WERI-Rb-1 (cell line): ENCODE results near the gene TMEM131L.
"Not testable (repeated sequence)": the region's sequence is repeated elsewhere in the genome, so short reads cannot be mapped to it uniquely, and the experiment has no call there.

Experiments used
- DNase-seq: peaks from one replicate; pipeline ENCODE4 v3.0.0-alpha.2; 2020
- H3K27ac ChIP-seq: fragments of 250-450 bp; sonication (Bioruptor Pico); 2 replicates; pipeline ENCODE4 v1.5.1; 2020; ENCODE audit warnings: mild to moderate bottlenecking, moderate library complexity
- H3K27me3 ChIP-seq: fragments of 250-450 bp; sonication (Bioruptor Pico); 2 replicates; pipeline ENCODE4 v1.5.1; 2021; ENCODE audit warnings: mild to moderate bottlenecking, low read depth, moderate library complexity; ENCODE audit not compliant: insufficient read depth, severe bottlenecking
- H3K36me3 ChIP-seq: fragments of 250-450 bp; sonication (Bioruptor Pico); 2 replicates; pipeline ENCODE4 v1.5.1; 2020; ENCODE audit warnings: mild to moderate bottlenecking, moderate library complexity
- H3K4me3 ChIP-seq: 2 replicates; pipeline ENCODE4 v1.5.1; 2011; ENCODE audit warnings: low read depth, mild to moderate bottlenecking, control low read depth, low read length
- H3K9me3 ChIP-seq: fragments of 250-450 bp; sonication (Bioruptor Pico); 2 replicates; pipeline ENCODE4 v1.5.1; 2021; ENCODE audit warnings: mild to moderate bottlenecking, moderate library complexity; ENCODE audit not compliant: severe bottlenecking
- TF ChIP-seq, protein P1 (sequence below): IDR thresholded peaks from 2 replicates; pipeline ENCODE4 v1.5.1; 2011; ENCODE audit warnings: low read depth, mild to moderate bottlenecking, control low read depth, inconsistent platforms, low read length

The TMEM131L gene

DNA sequence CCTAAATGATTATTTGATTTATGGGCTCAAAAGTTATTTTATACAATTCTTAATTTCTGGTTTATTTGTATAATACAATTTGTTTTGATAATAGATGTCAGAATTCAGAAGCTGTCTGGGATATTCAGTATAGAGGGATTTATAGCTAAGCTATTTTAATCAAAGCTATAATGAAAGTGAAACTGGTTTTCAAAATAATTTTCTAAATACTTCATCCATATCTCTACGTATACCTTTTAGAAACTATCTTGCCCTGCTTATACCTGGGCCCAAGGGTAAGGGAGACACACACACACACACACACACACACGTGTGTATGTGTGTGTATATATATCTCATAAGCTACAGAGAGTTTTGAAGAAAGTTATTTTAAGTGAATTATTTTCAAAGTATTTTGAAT lies 2.9 kb downstream of the TMEM131L start:
- no peak overlapping the region for H3K27ac ChIP-seq
- TF ChIP-seq, protein P1, sequence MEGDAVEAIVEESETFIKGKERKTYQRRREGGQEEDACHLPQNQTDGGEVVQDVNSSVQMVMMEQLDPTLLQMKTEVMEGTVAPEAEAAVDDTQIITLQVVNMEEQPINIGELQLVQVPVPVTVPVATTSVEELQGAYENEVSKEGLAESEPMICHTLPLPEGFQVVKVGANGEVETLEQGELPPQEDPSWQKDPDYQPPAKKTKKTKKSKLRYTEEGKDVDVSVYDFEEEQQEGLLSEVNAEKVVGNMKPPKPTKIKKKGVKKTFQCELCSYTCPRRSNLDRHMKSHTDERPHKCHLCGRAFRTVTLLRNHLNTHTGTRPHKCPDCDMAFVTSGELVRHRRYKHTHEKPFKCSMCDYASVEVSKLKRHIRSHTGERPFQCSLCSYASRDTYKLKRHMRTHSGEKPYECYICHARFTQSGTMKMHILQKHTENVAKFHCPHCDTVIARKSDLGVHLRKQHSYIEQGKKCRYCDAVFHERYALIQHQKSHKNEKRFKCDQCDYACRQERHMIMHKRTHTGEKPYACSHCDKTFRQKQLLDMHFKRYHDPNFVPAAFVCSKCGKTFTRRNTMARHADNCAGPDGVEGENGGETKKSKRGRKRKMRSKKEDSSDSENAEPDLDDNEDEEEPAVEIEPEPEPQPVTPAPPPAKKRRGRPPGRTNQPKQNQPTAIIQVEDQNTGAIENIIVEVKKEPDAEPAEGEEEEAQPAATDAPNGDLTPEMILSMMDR, result no peak
- H3K9me3 ChIP-seq, result no peaks in the 10 kb centered on the region
- no peaks in the 10 kb centered on the region for H3K36me3 ChIP-seq
- DNase-seq, result no peak
- H3K4me3 ChIP-seq, result no peak overlapping the region
- peaks cover 64% of the 10 kb centered on the region for H3K27me3 ChIP-seq

DNA sequence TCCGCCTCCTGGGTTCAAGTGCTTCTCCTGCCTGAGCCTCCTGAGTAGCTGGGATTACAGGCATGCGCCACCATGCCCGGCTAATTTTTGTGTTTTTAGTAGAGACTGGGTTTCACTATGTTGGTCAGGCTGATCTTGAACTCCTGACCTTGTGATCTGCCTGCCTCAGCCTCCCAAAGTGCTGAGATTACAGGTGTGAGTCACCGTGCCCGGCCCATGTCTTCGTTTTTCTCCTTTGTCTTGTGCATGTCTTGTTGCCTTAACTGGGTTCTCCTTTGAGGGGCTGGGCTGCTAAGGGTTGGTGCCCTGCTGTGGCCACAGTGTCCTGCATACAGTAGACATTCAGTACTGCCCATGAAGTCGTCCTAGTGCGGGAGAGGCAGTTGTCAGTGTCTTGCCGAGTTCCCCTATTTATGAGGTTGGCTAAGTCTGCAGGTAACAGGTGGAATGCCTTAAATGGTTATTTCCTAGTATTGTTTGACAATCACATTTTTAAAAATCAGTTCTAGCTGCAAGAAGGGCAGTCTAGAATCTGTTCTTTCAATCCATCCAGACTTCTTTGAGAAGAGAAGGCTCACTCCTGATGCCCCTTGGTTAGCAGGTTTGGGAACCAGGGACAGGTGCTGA lies 5.0 kb downstream of the TMEM131L start:
- H3K9me3 ChIP-seq, H3K27ac ChIP-seq, H3K4me3 ChIP-seq, DNase-seq, H3K36me3 ChIP-seq: not testable (repeated sequence)
- peaks cover 45% of the 10 kb centered on the region for H3K27me3 ChIP-seq

DNA sequence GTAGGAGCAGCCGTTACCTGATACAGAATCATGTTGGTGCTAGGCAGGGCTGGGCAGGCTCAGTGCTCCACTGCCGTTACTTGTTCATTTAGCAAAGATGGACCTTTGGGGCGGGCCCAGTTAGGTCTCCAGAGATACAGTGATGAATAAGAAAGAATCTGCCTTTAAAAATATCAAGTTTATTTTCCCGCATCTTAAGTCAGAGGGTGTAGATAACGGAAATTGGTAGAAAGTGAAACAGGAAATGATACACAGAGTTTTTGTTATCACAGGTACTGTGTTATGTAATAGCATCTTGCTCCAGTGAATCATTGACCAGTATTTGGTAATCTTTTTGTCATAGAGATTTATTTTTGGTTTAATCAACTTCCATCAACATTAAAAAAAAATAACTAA lies 5.5 kb downstream of the TMEM131L start:
- TF ChIP-seq, protein P1, result no peak

DNA sequence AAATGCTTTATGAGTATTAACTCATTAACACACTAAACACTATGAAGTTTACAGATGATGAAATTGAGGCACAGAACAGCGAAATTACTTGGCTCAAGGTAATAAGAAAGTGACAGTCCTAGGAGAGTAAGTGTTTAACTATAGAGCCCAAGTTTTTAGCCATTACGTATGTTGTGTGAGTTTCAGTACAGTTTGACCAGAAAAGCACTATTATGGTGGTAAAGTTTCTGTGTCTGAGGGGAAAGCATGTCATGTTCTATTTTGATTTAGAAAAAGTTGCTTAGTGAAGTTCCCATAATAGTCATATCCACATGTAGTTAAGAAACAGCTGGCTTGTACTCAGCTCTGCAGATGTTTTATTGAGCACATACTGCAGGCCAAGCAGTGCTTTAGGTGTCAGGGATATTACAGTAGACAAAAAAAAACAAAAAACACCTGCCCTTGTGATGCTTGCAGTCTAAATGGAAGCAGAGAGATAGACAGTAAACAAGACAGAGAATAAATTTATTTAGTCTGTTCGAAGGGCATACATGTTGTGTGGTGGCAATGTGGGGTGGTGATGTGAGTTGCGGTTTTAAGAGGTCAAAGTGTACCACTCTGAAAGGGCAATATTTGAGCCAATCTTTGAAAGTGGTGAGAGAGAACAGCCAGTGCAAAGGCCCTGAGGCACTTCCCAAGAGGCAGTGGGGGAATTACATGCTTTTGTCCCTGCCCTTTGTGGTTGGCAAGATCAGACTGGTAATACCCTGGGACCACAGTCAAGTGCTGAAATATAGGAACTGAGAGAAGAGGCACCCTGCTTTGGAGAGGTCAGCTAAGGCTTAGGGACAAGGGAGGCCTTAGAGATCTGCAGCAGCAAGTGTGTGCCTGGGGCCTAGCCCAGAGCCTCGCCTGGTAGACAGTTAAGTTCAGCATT lies 6.2 kb downstream of the TMEM131L start:
- Histone ChIP-seq H3K27me3 (peaks cover 33% of the 10 kb centered on the region), H3K9me3 (no peaks in the 10 kb centered on the region), H3K27ac (no peak overlapping the region), H3K36me3 (no peaks in the 10 kb centered on the region), H3K4me3 (no peak overlapping the region)
- no peak for DNase-seq
- TF ChIP-seq, protein P1, result no peak

More for the DNA sequence above, 5.5 kb downstream of the TMEM131L start:
- Histone ChIP-seq H3K9me3 (no peaks in the 10 kb centered on the region), H3K27ac (no peak overlapping the region), H3K36me3 (no peaks in the 10 kb centered on the region), H3K27me3 (peaks cover 40% of the 10 kb centered on the region), H3K4me3 (no peak overlapping the region)
- DNase-seq, result no peak

DNA sequence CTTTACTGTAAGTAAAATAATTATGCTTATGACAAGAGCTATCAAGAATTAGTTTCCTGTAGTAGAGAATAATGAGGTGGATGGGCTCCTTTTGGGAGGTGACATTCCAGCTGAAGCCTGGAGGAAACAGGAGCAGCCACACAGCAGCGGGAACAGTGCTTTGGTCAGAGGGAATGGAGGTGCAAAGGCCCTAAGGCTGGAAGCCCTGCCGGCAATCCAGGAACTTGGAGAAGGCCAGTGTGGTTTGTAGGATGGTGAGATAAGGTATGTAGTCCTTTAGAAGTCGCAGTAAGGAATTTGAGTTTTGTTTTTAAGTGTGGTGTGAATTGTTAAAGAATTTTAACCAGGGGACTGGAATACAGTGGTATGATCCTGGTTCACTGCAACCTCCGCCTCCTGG lies 8.1 kb downstream of the TMEM131L start:
- no peak for DNase-seq
- Histone ChIP-seq H3K27me3 (peaks cover 23% of the 10 kb centered on the region), H3K27ac (no peak overlapping the region), H3K4me3 (no peak overlapping the region), H3K36me3 (no peaks in the 10 kb centered on the region), H3K9me3 (no peaks in the 10 kb centered on the region)
- TF ChIP-seq, protein P1, result no peak

DNA sequence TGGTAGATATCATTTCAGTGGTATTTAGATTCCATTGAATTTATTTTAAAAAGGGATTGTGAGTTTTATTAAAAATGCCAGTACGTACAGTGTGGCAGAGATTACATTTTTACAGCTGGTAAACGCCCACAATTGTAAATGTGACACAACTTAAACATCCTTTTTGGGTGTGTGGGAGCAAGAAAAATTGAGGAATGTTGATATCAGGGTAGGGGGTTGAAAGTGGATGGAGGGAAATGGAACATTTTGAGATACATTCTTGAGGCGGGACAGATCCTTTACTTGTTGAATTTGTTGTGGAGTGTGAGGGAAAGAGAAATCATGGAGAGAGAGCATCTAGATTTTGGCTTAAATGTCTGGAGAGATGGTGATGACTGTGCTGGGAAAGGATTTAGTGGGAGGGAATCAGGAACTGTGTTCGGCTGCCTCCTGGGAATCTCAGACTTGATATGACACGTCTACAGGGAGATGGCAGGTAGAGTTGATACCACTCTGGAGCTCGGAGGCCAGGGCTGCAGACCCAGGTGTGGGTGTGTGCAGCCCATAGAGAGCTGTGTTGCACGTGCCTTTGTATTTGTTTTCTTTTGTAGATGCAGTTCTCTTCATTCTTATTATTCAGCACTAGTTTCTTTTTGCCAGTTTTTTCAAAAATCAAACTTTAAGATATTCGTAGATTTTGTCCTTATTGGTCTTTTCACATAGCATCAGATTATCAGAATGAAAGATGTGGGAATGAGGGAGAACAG lies 10.8 kb downstream of the TMEM131L start:
- Histone ChIP-seq H3K4me3 (no peak overlapping the region), H3K36me3 (no peaks in the 10 kb centered on the region), H3K9me3 (no peaks in the 10 kb centered on the region), H3K27ac (no peak overlapping the region), H3K27me3 (peaks cover 21% of the 10 kb centered on the region)
- TF ChIP-seq, protein P1, result no peak
- DNase-seq, result no peak
